ENCODE results near the gene SLCO3A1. TPM values are rescaled to one million over a fixed set of nuclear protein-coding genes. Genes with fewer than 3 reads are reported as not detected.
A peak's percentile ranks its signal among the peaks of the same experiment; 100 is the strongest.

SLCO3A1 gene
- total RNA-seq, 4 donors from 2014 or later: 4.4 to 66.2 (median 5.1) TPM

- peak overlapping the region; percentile 41 to 79 (median 72) for H3K4me3 ChIP-seq
- no peaks in the 10 kb centered on the region for H3K9me3 ChIP-seq
- H3K4me1 ChIP-seq: peaks cover 10 to 44% (median 29%) of the 10 kb centered on the region in 4 donors
- no peaks in the 10 kb centered on the region for H3K27me3 ChIP-seq
- no peaks in the 10 kb centered on the region for H3K36me3 ChIP-seq
- no peak for TF ChIP-seq EP300 (IDR thresholded peaks at IDR 0.05; ENCODE audit: low read depth)
- peak in 2 of 5 experiments; percentile 19 to 27 for TF ChIP-seq CTCF (IDR thresholded peaks at IDR 0.05)
- no peak for TF ChIP-seq POLR2A (IDR thresholded peaks at IDR 0.05)
- intact Hi-C loops (cut with DNase I; ENCODE audit: low total_unique reads) (loop anchor here (2.0 to 10.0 kb wide), 2 partner anchors 221 to 551 kb away; no protein-coding TSS in a partner anchor), in situ Hi-C loops (cut with MboI; ENCODE audit: low pct_ligation_motif_present in 1 of 4, low pct_unique_long_range_greater_than_20kb in 1 of 4, low sequenced_read_pairs in 3 of 4) (loop anchor here in 1 of 4 donors (25.0 kb wide), 1 partner anchor 108 kb away; no protein-coding TSS in a partner anchor)
- peak; percentile 57 for DNase-seq
- H3K27ac ChIP-seq: peak overlapping the region; percentile 87 to 92 (median 90)
- WGBS, 2 donors (ENCODE audit: low coverage in 1 of 2): 0 to 2% methylated on average over 1 to 35 of the region's 60 CpGs
These were observed 585 bp downstream of the SLCO3A1 start for GRCh38 chr15:91853948-91854638.

- Histone ChIP-seq H3K27me3 (no peaks in the 10 kb centered on the region), H3K27ac (peak overlapping the region; percentile 87 to 92 (median 90)), H3K36me3 (no peaks in the 10 kb centered on the region), H3K4me1 (peaks cover 10 to 44% (median 29%) of the 10 kb centered on the region in 4 donors), H3K9me3 (no peaks in the 10 kb centered on the region), H3K4me3 (peak overlapping the region in 3 of 4 donors; percentile 66 to 79 (median 77))
- TF ChIP-seq POLR2A (IDR thresholded peaks at IDR 0.05) (no peak), CTCF (IDR thresholded peaks at IDR 0.05) (no peak), EP300 (IDR thresholded peaks at IDR 0.05; ENCODE audit: low read depth) (no peak), POLR2AphosphoS5 (IDR thresholded peaks at IDR 0.05) (no peak)
- intact Hi-C loops (cut with DNase I; ENCODE audit: low total_unique reads) (loop anchor here (10.0 kb wide), 1 partner anchor 220 kb away; no protein-coding TSS in a partner anchor), in situ Hi-C loops (cut with MboI; ENCODE audit: low pct_ligation_motif_present in 1 of 4, low pct_unique_long_range_greater_than_20kb in 1 of 4, low sequenced_read_pairs in 3 of 4) (loop anchor here in 1 of 4 donors (25.0 kb wide), 1 partner anchor 108 kb away; no protein-coding TSS in a partner anchor)
- DNase-seq: no peak
- 25 to 30% methylated on average over 4 to 12 of the region's 12 CpGs for WGBS, 2 donors (ENCODE audit: low coverage in 1 of 2)
These were observed 1.1 kb downstream of the SLCO3A1 start for GRCh38 chr15:91854639-91854990.

DNA sequence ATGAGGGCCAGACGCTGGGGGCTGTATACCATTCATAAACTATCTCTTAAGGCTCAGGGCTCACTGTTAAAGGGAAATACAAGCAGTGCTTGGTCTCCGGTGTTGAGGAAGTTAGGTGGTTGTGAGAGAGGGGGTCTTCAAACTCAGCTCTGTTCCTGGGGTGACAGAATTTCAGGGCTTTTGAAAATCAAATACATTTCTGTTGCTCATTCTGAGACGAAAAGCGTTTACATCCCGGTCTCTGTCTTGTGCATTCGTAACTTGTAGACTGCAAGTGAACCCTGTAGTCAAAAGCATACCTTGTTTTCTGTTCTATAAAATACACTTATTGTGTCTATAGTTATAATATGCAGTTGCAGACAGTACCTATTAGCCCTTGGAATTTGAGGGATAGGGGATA lies 1.7 kb downstream of the SLCO3A1 start:
- no peak for DNase-seq
- TF ChIP-seq CTCF (IDR thresholded peaks at IDR 0.05) (no peak), EP300 (IDR thresholded peaks at IDR 0.05; ENCODE audit: low read depth) (no peak), POLR2A (IDR thresholded peaks at IDR 0.05) (no peak), POLR2AphosphoS5 (IDR thresholded peaks at IDR 0.05) (no peak)
- peak overlapping the region in 1 of 4 donors; percentile 66 for H3K4me3 ChIP-seq
- H3K36me3 ChIP-seq: no peaks in the 10 kb centered on the region
- H3K27ac ChIP-seq: peak overlapping the region in 3 of 4 donors; percentile 87 to 91 (median 89)
- WGBS, 2 donors (ENCODE audit: low coverage in 1 of 2): 45 to 49% methylated on average over 4 to 6 of the region's 6 CpGs
- no peaks in the 10 kb centered on the region for H3K27me3 ChIP-seq
- H3K9me3 ChIP-seq: no peaks in the 10 kb centered on the region
- H3K4me1 ChIP-seq: peaks cover 10 to 44% (median 29%) of the 10 kb centered on the region in 4 donors
- in situ Hi-C loops (cut with MboI; ENCODE audit: low pct_ligation_motif_present in 1 of 4, low pct_unique_long_range_greater_than_20kb in 1 of 4, low sequenced_read_pairs in 3 of 4) (loop anchor here in 1 of 4 donors (25.0 kb wide), 1 partner anchor 107 kb away; no protein-coding TSS in a partner anchor), intact Hi-C loops (cut with DNase I; ENCODE audit: low total_unique reads) (loop anchor here (10.0 kb wide), 1 partner anchor 220 kb away; no protein-coding TSS in a partner anchor)

DNA sequence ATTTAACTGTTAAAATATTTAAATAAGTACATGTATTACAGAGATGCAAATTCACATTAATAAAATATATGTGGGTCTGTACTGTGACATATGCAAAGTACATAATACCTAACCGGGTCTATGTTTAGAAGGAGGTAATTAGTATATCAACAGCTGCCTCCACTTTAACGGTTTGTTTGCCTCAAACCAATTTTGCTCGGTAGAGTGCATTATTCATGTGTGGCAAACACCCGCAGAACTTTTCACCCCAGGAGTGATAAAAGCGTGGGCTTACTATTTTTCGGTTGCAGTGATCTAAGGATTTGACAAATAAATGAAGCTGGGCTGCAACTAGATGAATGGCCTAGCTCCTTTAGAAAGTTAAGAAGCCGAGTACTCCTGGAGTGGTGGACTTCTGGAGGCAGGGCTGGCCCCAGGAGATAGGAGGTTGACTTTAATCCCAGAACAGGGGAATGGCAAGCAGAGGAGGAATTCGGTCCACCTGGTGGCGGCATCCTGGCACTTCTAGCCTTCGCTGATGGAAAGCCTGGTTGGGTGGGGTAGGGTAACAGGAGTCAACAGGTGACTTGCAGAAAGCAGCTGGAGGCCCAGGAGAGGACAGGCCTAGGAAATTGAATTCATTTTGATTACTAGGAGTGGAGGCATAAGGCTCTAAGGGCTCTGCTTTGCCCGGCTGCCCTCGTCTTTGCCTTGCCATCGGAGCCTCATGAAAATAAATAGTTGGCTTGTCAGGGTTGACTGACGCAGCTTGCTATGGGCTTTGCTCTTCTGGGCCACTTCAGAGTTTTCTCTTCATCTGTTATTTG lies 2.4 kb downstream of the SLCO3A1 start:
- TF ChIP-seq CTCF (IDR thresholded peaks at IDR 0.05) (peak; percentile 36 to 67 (median 41)), POLR2AphosphoS5 (IDR thresholded peaks at IDR 0.05) (no peak)
- intact Hi-C loops (cut with DNase I; ENCODE audit: low total_unique reads): loop anchor here (10.0 kb wide), 1 partner anchor 219 kb away; no protein-coding TSS in a partner anchor
- peak; percentile 73 for DNase-seq
- H3K27me3 ChIP-seq: no peaks in the 10 kb centered on the region
- no peak overlapping the region for H3K4me3 ChIP-seq
- H3K36me3 ChIP-seq: no peaks in the 10 kb centered on the region
- H3K4me1 ChIP-seq: peaks cover 10 to 44% (median 31%) of the 10 kb centered on the region in 4 donors
- 35 to 42% methylated on average over 10 to 14 of the region's 14 CpGs for WGBS, 2 donors (ENCODE audit: low coverage in 1 of 2)
- H3K9me3 ChIP-seq: no peaks in the 10 kb centered on the region
- in situ Hi-C loops (cut with MboI; ENCODE audit: low pct_ligation_motif_present in 1 of 4, low pct_unique_long_range_greater_than_20kb in 1 of 4, low sequenced_read_pairs in 3 of 4): loop anchor here in 1 of 4 donors (25.0 kb wide), 1 partner anchor 106 kb away; no protein-coding TSS in a partner anchor
- H3K27ac ChIP-seq: peak overlapping the region; percentile 27 to 91 (median 60)

Measured in transverse colon (tissue), 4 donors.